NB4 (cell line): ENCODE measurements around the gene RNF220.

ENCODE experiments used
- CTCF ChIP-seq: IDR thresholded peaks from one replicate; pipeline ENCODE4 v1.5.1; 2012; ENCODE audit warnings: low read depth, low read length
- MAX ChIP-seq: IDR thresholded peaks from 2 replicates; pipeline ENCODE4 v1.6.1; 2011; ENCODE audit warnings: low read depth, low read length
- MYC ChIP-seq: IDR thresholded peaks from 2 replicates; pipeline ENCODE4 v1.6.1; 2011; ENCODE audit warnings: low read depth, low read length
- POLR2A ChIP-seq: IDR thresholded peaks from 2 replicates; pipeline ENCODE4 v1.6.1; 2011; ENCODE audit warnings: mild to moderate bottlenecking; ENCODE audit not compliant: insufficient read length; ENCODE audit errors: extremely low read depth

DNA sequence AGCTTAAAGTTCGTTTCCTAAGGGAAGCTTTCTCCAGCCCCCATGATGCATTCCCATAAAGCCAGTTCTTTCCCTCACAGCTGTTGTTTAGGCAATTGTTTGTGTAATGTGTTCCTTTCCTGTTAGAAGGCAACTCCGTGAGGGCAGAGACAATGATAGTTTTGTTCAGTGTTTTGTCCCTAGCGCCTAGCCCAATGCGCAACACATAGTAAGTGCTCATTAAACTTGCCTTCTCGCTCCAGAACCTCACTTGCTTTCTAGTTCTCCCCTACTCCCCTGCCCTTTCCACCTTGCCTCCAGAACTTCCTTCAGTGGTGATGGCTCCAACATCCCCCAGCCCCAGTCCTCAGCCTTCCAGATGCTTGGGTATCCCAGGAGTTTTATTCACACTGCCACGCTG is 153.8 kb downstream of the RNF220 start:
- TF ChIP-seq CTCF (no peak), POLR2A (no peak), MYC (no peak), MAX (no peak)
